GF-D8 (cell line): ENCODE data around the gene PLIN5.
A peak's percentile ranks its signal among the peaks of the same experiment; 100 is the strongest.
"Not testable (repeated sequence)": the region's sequence is repeated elsewhere in the genome, so short reads cannot be mapped to it uniquely, and the experiment has no call there.

ENCODE experiments used
- DNase-seq: peaks from one replicate; lab custom pipeline; 2025; lab: John Stamatoyannopoulos, UW

PLIN5 gene

DNA sequence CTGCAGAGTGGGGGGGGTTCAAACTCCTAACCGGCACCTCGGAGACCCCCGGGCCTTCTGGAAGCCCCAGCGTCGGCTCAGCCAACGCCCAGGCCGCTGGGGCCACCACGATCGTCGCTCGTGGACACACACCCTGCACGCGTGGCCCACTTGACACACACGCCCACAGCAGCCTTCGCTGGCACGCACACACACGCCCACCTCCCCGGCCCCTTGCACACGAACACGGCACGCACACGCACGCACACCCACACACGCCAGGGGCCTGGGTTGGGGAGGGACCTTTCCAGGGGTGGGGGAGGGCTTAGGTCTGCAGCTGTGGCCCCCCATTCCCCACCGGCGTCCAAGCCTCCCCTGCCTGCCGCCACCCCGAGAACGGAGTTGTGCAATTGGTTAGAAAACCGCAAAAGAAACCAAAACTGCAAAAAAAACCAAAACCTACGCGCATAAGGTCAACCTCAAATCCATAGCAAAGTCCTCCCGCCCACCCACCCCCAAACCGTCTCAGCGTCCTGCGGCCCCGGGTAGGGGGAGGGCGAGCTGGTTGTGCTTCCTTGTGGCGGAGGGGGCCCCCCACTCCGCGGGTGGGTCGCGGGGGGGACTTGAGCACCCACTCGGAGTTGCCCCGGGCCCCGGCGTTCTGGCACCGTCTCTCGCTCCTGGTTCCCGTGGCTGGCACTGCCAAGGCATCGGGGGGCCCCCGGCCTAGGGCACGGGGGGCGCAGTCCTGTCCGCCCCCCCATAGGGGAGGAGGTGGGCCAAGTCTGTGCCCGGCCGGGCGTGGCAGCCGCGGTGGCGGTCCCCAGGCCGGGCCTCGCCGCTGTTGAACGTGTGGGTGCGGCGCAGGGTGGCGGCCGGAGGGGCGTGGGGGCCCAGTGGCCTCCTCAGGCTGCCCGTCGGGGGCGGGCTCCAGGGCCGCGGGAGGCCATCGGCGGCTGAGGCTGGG, 8.1 kb upstream of the PLIN5 start:
- DNase-seq: peak; percentile 73

DNA sequence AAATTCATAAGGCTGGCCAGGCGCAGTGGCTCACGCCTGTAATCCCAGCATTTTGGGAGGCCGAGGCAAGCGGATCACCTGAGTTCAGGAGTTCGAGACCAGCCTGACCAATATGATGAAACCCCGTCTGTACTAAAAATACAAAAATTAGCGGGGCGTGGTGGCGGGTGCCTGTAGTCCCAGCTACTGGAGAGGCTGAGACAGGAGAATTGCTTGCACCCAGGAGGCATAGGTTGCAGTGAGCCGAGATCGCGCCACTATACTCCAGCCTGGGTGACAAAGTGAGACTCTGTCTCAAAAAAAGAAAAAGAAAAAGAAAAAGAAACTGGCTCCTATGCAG, 6.8 kb upstream of the PLIN5 start:
- DNase-seq: not testable (repeated sequence)

DNA sequence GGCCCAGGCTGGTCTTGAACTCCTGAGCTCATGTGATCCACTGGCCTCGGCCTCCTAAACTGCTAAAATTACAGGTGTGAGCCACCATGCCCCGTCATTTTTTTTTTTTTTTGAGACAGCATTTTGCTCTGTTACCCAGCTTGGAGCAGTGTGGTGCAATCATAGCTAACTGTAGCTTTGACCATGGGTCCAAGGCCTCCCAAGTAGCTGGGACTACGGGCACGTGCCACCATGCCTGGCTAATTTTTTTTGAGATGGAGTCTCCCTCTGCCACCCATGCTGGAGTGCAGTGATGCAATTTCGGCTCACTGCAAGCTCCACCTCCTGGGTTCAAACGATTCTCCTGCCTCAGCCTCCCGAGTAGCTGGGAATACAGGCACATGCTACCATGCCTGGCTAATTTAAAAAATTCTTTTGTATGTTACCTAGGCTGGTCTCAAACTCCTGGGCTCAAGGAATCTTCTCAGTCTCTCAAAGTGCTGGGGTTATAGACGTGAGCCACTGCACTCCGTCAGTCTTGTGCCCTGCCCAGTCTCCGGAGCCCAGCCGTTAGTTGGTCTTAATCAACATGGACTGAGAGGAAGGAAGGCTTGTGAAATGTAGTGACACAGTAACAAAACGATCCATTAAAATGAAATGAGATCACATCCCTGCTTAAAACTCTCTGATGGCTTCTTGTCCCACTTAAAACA, 6.2 kb upstream of the PLIN5 start:
- peak; percentile 88 for DNase-seq

DNA sequence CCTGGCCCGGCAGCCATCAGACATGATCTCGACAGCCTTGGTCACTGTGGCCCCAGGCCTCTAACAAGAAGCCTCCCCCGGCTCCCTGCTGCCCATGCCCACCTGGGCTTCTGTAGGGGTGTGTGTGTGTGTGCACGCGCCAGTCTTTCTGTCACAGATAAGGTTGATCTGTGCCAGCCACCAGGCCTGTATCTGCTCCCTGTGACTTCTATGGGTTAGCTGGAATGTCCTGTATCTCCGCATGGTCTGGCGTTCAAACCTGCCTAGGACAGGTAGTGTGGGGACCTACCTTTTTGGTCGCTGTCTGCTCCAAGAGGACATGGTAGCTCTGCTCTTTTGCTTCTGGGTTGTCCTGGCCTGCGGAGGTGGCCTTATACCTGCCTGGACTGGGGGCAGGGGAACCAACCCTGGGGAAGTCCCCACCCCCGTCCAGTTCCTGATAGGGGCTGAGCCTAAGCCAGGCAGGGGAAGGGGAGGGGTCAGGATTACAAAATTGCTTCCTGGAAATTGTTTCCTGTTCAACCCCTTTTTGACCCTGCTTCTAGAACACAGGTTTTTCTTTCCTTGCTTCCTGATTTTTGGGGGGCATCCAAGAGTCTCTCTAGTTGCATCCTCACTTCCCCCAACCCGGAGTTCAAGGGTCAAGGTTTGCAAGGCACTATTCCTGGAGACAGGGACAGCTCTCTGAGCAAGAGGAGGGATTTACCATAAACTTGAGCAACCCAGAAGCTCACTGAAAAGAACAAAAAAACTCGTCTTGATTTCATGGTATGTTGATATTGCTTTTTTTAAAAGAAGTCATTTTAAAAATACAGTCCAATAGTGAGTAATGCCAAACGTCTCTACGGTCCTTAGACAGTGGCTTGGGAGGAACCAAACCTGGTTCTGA, 4.9 kb upstream of the PLIN5 start, which contains the start of gene LRG1:
Gene LRG1 (minus strand): TSS at position 344 of the 889 bp plus-strand sequence. CDS start 23 bp downstream, at position 321.
- DNase-seq: peak; percentile 97

DNA sequence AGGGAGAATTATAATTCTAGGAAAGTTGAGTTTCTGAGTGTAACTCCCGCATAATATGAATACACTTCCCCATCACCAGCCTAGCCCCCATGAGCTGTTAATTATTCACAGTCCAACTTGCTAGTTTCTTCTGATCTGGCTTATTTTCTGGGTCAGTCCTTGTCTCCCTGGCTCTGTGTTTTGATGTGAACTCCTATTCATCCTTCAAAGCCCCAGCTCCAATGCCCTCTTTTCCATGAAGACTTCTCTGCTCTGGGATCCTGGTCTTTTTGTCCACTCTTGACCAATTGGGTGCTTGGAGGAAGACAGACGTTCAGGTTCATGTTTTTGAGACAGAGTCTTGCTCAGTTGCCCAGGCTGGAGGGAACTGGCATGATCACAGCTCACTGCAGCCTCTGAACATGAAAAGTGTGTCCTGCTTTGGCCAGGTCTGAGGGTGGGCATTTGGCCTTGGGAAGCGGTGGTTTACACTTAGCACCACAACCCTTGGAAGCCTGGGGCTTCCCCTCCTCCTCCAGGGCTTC, 4.2 kb upstream of the PLIN5 start:
- no peak for DNase-seq

DNA sequence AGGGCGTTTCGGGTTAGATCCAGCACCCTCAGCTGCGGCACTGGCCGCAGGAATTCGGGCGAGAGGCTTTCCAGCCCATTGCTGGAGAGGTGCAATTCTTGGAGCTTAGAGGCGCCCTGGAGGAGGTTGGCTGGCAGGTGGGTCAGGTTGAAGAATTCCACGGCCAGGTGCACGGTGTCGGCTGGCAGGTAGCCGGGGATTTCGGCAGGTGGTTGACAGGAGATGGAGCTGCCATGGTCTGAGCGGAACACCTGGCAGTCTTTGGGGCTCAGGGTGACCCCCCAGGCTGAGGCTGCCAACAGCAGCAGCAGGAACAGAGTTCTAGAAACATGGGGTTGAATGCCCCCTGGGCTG, 3.6 kb upstream of the PLIN5 start:
- no peak for DNase-seq

DNA sequence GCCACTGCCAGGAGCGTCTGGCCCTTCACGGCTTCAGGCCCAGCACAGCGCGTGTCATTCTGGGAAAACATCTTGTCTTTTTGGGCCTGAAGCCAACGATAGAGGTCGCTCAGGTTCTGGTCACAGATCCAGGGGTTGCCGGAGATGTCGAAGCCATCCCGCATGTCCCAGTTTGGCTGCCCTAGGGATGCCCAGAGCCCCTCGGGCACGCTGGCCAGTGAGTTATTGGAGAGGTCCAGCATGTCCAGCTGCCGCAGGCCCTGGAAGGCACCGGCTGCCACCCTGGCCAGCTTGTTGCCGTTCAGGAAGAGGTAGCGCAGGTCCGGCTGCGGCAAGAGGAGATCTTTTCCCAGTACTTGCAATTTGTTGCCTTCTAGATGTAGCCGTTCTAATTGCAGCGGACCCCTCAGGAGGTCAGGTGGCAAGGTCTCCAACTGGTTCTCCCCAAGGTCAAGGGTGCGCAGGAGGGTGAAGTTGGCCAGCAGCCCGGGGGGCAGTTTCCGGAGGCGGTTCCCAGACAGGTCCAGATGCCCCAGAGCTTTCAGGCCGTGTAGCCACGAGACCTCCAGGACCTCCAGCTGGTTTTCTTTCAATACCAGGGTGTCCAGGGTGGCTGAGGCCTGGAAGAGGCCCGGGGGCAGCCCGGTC, 3.1 kb upstream of the PLIN5 start:
- DNase-seq: no peak

DNA sequence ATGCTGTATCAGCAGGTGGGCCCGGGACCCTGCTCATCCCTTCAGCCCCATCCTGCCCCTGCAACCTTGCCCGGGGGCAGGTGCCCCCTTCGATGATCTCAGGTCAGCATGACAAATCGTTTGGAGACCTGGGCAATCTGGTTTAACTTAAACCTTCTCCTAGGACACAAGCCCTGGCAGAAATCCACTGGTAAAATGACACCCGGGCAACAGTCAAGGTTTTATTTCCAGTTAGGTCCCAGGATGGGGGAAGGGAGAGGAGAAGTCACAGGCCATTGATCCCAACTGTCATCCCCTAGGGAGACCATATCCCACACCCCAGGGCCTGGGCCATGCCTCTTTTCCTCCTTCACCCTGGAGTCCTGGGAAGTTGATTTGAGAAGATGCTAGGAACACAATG, 1.8 kb upstream of the PLIN5 start:
- DNase-seq: no peak

DNA sequence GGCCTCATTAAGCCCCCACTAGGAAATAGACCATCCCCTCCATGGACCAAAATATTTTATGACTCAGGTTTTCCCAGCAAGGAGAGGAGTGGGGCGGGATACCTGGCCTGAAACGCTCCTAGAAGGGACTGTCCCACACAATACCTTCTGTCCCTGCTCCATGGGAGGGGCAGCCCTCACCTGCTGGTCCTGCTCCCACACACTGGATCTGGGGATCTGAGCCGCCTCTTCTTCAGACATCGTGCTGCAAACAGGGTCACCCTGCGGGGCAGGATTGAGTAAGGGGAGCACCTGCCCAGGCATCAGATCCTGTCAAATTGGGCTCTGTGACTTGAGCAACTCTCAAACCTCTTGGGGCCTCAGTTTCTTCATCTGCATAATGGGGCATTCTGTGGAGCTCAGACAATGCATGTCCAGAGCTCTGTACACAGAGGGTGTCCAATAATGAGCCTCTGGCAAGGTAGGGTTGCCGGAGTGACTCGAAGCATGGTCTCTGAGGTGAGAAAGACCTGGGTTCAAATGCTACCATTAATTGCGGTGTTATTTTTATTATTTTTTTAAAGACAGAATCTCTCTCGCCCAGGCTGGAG, 1.1 kb downstream of the PLIN5 start:
- DNase-seq: no peak

DNA sequence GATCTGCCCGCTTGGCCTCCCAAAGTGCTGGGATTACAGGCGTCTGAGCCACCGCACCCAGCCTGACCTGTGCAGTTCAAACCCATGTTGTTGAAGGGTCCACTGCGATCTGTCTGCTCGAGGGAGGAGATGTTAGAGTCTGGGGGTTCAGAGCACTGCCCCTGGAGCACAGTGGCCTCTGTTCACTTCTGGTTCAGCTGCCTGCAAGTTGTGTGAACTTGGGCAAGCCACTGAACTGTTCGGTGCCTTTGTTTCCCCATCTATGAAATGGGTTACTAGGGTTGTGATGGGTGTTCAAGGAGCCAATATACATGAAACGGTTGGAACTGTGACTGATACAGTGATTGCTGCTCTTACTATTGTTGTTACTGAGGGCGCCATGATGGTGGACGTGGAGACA, 1.7 kb downstream of the PLIN5 start:
- DNase-seq: no peak

DNA sequence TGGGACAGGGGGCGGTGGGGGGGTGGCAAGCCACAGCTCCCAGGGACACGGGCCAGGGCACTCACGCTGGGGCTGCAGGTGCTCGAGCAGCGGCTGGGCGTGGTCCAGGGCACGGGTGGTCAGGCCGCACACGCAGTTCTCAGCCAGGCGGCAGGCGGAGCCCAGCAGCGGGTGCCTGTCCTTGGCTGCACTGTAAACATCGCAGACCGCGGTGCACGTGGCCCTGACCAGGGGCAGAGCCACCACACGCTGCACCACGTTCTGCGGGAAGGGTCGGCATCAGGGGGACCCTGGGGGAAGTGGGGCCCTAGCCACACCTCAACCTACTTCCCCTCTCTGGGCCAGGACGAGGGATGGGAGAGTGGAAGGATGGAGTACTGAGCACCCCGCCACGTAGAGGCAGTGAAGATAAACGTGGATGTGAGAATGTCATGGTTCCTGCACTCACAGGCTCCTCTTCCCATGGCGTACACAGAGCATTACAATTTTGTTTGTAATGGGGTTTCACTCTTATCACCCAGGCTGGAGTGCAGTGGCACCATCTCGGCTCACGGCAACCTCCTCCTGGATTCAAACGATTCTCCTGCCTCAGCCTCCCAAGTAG, 3.4 kb downstream of the PLIN5 start:
- DNase-seq: no peak

DNA sequence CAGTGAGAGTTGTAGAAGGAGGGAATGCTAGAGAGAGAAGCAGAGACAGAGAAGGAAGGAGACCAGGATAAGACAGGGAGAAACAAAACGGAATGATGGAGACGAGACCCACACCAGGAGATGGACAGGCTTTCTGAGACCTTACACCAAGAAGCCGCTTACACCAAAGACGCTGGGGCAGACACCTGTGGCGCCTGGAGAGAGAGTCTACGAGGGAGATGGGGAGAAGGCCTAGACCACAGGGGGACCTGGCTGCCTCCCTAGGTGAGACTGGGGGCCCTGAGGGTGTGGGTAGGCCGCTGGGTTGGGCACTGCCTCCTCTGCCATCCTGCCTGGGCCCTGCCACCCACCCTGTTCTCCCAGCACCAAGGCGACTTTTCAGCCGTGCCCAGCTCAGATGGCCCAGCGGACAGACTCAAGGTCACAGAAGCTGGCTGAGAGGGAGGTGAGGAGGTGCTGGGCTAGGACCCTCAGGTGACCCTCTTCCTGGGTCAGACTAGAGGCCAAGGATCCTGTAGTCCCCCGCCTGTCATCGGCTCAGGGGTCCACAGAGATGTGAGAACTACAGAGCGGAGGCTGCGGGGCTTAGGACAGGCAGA, 5.0 kb downstream of the PLIN5 start:
- no peak for DNase-seq

DNA sequence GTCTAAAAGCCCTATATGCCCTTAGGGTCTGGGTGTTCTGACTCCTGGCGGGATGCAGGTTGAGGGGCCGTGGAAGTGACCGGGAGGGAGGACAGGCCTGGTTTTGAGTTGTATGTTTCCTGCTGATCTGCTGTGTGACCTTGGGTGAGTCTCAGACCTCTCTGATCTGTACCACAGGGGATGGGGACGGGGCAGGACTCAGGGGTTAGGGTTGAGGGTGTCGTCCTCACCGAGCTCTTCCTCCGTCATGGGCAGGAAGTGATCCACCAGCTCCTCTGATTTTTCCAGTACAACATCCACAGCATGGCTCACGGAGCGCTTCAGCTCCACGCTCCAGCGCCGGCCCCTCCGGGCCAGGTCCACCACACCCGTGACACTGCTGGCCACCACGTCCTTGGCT, 6.2 kb downstream of the PLIN5 start:
- no peak for DNase-seq

DNA sequence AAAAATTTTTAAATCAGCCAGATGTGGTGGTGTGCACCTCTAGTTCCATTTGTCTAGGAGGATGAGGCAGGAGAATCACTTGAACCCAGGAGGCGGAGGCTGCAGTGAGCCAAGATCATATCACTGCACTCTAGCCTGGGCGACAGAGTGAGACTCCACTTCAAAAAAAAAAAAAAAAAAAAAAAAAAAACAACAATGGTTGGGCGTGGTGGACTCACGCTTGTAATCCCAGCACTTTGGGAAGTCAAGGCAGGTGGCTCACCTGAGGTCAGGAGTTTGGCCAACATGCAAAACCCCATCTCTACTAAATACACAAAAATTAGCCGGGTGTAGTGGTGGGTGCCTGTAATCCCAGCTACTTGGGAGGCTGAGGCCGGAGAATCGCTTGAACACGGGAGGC, 7.6 kb downstream of the PLIN5 start:
- not testable (repeated sequence) for DNase-seq

DNA sequence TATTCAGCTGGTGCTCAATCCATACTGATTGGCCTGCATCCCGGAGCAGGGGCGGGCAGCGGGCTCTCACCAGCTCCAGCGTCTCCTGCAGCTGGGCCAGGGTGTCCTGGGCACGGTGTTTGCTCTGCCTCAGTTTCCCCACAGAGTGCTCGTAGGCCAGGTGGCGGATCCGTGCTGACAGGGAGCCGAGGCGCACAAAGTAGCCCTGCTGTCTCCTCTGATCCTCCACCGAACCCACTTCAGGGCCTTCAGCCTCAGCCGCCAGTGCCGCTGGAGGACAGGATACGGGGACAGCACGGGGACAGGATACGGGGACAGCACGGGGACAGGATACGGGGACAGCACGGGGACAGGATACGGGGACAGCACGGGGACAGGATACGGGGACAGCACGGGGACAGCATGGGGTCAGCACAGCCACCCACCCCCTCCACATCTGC, 9.4 kb downstream of the PLIN5 start:
- DNase-seq: no peak

DNA sequence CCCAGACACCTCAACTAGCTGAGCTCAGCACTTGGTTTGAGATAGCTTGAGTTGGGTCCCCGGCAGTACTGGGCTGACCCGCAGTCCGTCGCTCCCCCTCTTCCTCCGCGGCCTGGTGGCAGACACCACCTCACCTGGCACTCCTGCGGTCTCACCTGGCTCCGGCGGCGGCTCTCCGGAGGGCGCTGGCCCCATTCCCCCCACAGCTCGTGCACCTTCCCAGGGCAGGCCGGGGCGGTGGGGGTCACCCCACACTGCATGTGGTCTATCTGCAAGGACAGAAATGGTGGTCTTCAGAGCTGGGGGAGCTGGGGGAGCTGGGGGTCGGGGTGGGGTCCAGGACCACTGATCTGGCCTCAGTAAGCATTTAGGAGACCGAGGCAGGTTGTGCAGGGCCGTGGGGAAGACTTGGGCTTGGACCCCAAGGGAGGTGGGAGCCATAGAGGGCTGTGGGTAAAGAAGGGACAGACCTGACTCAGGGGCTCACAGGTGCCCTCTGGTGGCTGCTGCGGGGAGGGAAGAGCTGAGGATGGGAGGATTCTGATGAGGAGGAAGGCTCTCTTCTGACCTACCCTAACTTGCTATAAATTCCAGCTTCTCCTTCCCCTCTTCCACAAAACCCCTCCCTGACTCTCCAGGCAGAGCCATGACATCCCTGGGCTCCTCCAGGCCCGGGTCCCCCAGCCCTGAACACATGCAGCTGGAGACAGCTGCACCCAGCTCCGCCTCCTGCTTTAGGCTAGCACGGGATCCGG, 10.0 kb downstream of the PLIN5 start:
- DNase-seq: no peak

DNA sequence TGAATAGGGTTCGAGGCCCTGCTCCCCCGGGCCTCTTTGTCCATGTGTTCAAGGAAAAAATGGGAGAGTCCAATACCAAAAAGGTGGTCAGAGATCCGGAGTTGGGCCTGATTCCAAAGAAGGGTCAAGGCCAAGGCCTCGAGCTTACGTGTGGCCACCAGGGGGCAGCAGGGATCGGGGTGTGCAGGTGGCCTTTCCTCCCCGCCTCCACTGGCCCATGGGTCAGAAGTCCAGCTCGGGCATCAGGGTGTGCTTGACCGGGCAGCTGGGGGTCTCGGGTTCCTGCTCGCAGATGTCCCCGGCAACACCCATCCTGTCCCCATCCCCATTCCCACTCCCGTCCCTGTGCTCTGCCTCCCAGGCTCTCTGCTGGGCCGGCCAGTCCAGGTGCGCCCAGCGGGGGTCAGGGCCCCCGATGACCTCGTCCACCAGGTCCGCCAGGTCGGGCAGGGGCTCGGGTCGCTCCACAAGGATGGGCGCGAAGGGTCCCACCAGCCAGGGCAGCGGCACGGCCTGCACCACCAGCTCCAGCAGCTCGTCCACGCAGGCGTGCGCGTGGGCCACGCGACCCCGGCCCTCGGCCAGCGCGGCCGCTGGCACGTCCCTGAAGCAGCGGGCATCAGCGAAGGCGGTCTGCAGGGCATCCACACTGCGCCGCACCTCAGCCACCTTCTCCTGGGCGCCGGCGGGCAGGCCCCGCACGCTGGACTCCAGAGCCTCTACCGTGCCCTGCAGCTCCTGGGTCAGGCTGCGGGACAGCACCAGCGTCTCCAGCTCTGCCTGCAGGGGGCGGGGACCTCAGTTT, 11.5 kb downstream of the PLIN5 start:
- no peak for DNase-seq

DNA sequence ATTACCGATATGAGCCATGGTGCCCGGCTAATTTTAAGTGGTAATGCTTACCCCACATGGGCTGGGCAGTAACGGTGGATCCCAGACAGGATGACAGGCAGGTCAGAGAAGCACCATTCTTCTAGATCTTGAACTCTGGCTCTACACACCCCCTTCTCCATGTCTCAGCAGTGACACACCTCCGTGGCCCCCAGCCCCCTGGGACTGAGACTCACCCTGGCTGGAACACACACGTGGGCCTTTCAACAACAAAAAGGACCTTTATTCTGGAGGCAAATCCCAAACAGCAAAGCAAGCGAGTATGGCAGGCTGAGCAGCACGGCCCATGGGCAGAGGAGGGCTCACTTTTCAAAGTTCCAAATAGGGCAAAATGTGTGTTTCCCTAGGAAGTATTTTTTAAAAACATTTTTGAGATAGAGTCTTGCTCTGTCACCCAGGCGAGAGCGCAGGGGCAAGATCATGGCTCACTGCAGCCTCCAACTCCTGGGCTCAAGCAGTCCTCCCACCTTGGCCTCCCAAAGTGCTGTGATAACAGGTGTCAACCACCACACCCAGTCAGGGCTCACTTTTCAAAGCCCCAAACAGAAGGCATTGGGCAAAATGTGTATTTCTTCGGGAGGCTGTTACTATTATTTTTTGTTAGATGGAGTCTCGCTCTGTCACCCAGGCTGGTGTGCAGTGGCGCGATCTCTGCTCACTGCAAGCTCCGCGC, 12.6 kb downstream of the PLIN5 start:
- DNase-seq: no peak
